Measurements from ENCODE around the gene PRKAR1B. TPM values are rescaled to one million over a fixed set of nuclear protein-coding genes. Genes with fewer than 3 reads are reported as not detected.

The PRKAR1B gene
- total RNA-seq: 10 to 100 TPM; 27.1 to 28.1 TPM

DNA sequence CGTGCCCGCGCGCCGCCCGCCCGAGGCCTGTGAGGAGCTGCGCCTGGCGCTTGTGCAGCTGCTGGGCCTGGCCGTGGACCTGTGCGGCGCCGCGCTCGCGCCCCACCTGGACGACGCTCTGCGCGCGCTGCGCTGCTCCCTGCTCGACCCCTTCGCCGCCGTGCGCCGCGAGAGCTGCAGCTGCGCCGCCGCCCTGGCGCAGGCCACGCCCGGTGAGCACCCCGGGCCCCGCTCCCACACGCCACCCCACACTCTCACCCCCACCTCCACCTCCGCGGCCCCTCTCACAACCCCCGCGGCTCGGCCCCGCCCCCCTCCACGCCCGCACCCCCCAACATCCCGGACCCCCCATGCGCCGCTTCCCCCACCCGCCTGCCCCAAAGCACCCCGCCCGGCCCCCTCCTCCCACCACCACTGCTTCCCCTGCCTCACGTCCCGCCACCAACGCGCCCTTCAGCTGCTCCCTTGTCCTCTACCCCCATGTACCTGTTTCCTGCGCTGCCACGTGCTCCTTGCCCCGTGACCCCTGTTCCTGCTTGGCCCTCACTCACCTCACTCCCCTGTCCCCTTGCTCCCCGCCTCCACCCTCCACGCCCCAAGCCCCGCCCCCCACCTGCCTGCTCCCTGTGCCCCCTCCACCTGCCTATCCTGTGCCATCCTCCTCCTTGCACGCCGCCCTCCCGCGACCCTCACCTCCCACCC lies at the start of gene PRKAR1B:
PRKAR1B (minus strand) TSS at position 178 of the 702 bp plus-strand sequence. CDS start 15,776 bp downstream, outside the sequence.

DNA sequence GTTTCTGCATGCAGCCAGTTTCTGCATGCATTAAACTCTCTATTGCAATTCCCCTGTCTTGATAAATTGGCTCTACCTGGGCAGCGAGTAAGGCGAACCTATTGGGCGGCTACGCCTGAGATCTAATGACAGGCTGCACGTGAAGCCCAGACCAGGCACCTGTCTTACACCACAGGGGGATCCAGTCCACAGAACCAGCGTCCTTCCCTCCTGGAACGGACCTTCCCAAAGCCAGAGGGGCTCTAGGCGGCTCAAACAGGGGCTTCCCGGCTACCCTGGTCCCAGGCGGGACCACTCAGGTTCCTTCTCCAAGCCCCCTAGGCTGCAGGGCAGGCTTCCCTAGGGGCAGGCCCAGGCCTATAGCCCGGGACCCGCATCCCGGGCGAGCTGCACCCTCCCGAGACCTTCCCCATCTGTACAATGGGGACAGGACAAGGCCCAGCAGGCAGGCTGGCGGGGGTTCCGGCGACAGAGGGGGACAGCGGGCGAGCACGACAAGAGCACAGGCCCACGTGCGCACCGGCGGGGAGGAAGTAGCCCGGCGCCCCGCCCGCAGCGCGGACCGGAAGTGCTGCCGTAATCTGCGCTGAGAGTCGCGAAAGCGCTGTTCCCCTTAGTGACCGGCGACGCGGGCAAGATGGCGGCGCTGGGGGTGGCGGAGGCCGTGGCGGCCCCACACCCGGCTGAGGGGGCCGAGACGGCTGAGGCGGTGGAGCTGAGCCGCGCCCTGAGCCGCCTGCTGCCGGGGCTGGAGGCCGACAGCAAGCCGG lies 812 bp downstream of the PRKAR1B start, which contains the start of gene DNAAF5:
DNAAF5 (plus strand) TSS at position 616 of the 770 bp plus-strand sequence; CDS start at position 638, 22 bp downstream.

DNA sequence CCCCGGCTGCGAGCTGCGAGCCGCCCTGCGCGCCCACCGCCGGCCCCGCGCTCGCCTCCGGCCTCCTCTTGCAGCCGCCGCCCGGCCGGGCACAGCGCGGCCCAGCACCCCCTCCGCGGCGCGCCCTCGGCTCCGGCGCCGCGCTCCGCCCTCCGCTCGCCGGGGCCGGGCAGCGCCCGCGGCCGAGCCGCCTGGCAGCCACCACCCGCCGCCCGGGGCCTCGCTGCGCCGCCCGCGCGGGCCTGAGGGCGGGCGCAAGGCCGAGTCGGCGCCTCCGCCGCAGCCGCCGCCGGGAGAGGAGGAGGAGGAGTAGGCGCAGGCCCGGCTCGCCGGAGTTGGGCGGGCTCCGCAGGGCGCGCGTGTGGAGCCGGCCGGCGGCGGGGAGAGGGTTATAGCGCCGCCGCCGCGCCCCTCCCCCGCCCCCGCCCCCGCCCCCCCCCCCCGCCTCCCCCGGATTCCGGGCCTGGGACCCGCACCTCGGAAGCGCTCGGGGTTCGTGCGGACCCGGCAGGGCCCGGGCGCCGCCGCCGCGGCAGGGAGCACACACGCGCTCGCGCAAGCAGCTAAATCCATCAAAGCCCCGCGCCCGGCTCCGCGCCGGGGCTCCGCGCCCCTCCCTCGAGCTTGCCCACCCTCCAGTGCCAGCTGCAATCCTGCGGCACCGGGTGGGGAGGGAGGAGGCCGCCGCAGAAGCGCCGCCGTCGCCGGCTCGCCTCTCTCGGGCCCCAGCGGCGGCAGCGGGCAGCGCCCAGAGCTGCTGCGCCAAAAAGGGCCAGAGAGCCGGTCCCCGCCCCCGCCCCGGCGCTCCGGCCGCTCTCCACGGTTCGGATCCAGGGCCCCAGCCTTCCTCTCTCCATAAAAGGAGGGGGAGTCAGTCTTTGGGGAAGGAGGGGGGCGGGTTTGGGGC lies 207.3 kb downstream of the PRKAR1B start, which contains the start of gene PDGFA:
PDGFA (minus strand) TSS at position 363 of the 907 bp plus-strand sequence. CDS start 845 bp downstream, outside the sequence.

Other genes with a start within 250 kb of the PRKAR1B start
- under 1 TPM; 0.48 to 0.60 TPM for gene PDGFA, start 207.4 kb downstream of the PRKAR1B start, total RNA-seq
- 10 to 100 TPM; 19.7 to 21.9 TPM for gene DNAAF5, start 582 bp downstream of the PRKAR1B start, total RNA-seq
- gene SUN1, start 105.2 kb upstream of the PRKAR1B start, total RNA-seq: 10 to 100 TPM; 81.1 to 85.7 TPM
- gene GET4, start 149.3 kb upstream of the PRKAR1B start, total RNA-seq: 10 to 100 TPM; 39.9 to 41.9 TPM
- 10 to 100 TPM; 14.1 to 14.4 TPM for gene ADAP1, start 227.4 kb upstream of the PRKAR1B start, total RNA-seq
- 10 to 100 TPM; 18.6 to 19.2 TPM for gene COX19, start 248.3 kb upstream of the PRKAR1B start, total RNA-seq